ENCODE measurements around the gene SDCCAG8.
A peak's percentile ranks its signal among the peaks of the same experiment; 100 is the strongest.

SDCCAG8 gene

DNA sequence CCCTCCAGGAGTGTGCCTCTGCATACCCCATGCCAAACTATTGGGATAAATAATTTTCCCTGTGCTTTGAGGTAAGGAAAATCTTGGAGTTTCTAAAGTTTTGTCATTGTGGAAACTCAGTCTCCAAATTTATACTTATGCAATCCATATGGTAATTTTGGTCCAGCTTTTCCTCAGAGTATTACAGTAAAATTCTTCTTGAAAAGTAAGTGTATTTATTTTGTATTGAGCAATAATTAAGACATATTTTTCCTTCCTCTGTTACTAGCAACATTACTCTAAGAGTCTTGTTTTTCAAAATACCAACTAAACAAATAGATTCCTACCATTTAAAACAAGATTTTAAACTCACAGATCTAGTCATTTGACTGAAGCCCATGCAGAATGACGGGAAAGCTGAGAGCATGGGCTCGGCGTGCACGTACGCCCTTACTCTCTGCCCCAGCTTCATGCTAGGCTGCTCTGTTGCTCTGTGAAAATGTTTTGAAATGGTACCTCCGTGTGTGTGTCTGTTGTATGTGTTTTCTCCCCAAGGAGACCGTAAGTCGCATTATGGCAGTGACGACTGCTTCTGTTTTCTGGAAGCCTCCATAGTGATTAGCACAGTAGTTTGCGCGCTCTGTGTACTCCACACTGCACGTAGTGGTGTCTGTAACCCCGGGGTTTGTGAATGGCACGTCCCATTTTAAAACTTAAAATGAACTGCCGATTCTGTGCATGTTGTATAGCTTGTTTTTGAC lies 165.3 kb downstream of the SDCCAG8 start:
- DNase-seq (ENCODE audit: low read depth): no peak

DNA sequence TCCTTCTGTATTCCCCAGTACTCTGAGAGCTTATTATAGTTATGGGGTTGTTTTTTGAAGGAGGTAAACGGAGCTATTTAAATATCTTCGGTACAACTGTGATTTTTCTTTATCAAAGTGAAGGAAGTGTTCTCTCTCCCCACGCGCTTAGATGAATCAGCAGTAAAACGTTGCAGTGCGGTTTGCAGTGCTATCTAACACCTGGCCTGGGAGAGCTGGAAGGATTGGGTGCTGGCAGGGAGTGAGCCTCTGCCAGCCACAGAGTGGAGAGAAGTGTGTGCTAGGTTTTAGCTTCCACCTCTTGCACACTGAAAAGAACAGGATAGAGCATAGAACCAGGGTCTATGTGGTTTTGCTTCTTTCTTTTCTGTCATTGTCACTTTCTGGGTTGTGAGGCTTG lies 165.9 kb downstream of the SDCCAG8 start:
- DNase-seq (ENCODE audit: low read depth): no peak

DNA sequence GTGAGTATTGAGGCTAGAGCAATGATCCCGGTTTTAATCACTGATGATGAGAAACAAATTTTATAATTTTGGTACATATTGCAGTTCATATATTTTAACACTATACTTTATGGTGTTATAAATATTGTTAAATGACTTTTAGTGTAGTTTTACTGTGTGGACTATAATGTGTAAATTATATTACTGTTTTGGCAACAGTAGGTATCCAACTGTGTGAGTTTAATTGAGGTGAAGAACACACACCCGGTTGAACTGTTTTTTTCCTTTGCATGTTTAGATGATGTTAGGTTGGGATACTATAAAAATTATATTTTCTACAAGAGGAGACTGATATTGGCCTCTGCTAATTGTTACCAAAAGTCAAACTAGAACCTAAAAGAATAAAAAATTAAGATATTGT lies 166.5 kb downstream of the SDCCAG8 start:
- no peak for DNase-seq (ENCODE audit: low read depth)

- no peak for DNase-seq (ENCODE audit: low read depth)
Observed at GRCh38 chr1:243428084-243428483, 172.2 kb downstream of the SDCCAG8 start.

DNA sequence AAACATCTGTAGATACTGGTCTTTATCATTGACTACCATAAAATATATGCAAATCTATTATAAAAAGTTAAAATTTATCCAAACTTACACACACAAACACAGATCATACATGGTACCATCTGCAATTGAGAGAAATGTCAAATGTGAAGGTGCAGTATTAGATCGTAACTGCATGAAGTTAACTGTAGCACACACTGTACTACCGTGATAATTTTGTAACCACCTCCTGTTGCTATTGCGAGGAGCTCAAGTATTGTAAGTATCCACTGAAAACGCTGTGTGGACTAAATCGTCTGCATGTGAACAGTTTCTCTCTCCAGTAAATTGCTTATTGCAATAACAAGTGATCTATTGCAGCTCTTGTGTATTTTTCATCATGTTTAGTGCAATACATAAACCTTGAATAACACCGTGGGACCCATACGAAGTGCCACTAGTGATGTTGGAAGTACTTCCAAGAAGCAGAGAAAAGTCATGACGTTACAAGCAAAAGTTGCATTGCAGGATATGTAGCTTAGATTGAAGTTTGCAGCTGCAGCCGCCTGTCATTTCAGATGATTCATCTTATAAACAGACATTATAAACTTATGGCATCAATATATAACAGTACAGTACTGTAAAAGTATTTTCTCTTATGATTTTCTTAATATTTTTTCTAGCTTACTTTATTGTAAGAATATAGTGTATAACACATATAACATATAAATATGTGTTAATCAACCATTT lies 172.9 kb downstream of the SDCCAG8 start:
- DNase-seq (ENCODE audit: low read depth): no peak

- DNase-seq (ENCODE audit: low read depth): no peak
Observed at GRCh38 chr1:243431591-243431990, 175.8 kb downstream of the SDCCAG8 start.

GRCh38 chr1:243432136-243432535 lies 176.3 kb downstream of the SDCCAG8 start:
- no peak for DNase-seq (ENCODE audit: low read depth)

DNA sequence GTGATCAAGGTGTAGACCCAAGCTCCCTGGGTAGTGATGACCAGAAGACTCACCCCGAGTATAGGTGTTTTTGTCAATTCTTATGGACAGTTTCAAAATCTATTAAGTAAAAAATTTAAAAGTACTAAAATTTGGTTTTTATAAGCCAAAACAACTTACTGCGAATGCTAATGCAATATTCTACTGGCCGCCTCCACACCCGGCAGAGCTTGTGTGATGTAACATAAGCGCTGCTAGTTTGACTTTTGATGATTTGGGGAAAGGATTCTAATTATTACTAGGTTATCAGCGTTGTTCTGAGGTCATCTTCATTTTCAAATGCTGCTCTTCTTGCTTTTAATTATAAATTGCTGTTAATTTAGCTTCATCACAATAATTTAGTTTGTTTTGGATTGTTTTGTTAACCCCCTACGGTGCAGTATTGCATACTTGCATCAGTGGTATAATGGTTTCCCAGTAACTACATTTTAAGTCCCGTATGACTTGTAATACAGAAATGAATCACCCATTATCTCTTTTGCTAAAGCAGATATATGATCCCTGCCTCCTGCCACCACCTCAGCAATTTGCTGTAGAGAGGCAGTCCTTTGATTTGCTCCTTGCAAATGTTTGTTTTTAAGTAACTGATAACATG lies 178.0 kb downstream of the SDCCAG8 start:
- no peak for DNase-seq (ENCODE audit: low read depth)

DNA sequence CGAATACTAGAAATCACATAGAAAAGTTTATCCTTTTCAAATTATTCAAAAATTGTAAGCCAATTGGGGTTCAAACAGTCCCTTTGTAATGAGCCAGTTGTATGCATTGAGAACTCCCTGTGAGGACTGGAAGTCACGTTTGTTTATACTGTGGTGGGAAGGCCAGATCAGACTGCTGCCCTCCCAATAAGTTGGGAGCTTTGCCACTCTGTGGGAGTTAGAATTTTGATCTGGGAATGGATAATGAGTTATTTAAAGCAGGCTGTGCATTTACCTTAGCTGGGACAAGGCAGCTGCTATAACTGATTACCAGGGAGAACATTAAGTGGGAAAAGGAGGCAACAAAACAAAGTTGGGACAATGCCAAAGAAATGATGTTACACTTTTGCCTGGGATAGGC lies 178.8 kb downstream of the SDCCAG8 start:
- no peak for DNase-seq (ENCODE audit: low read depth)

- no peak for DNase-seq (ENCODE audit: low read depth)
Observed at GRCh38 chr1:243435836-243436235, 180.0 kb downstream of the SDCCAG8 start.

GRCh38 chr1:243438146-243438545 lies 182.3 kb downstream of the SDCCAG8 start:
- no peak for DNase-seq (ENCODE audit: low read depth)

DNA sequence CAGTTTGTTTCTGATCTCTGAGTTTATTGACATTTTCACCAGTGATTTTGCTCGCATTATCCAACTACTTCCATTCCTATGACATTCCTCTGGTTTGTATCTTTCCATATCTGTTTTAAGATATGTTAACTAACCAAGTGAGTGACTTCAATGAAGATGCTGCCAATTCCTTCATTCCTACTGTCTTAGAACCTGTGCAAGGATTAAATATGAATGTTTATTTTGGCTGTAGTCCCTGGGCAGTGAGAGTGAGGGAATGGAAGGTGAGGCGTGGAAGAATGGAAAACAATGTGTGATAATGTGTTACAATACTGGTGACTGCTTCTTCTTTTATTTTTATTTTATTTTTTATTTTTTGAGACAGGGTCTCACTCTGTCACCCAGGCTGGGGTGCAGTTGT lies 183.0 kb downstream of the SDCCAG8 start:
- no peak for DNase-seq (ENCODE audit: low read depth)

GRCh38 chr1:243440406-243440805 lies 184.6 kb downstream of the SDCCAG8 start:
- no peak for DNase-seq (ENCODE audit: low read depth)

GRCh38 chr1:243441601-243442000 lies 185.8 kb downstream of the SDCCAG8 start:
- DNase-seq (ENCODE audit: low read depth): no peak

GRCh38 chr1:243443557-243443956 lies 187.7 kb downstream of the SDCCAG8 start:
- DNase-seq (ENCODE audit: low read depth): no peak

DNA sequence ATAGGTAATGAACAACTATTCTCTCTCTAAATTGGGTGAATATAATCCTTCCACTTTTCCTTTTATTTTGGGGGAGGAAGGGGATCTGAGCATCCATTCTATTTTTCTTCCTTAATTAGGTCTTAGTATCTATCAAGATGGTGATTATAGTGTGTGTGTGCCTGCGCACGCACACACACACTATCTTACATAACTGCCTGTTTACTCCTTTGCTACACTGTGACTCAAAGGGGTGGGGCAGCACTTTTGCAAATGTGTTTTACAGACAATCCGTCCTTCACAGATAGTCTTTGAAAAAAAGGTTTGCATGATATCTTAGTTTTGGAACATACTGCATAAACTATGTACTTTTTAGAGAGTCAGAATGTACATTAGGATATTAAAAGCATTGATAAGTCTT lies 191.5 kb downstream of the SDCCAG8 start:
- peak; percentile 24 for DNase-seq (ENCODE audit: low read depth)

GRCh38 chr1:243447844-243448243 lies 192.0 kb downstream of the SDCCAG8 start:
- no peak for DNase-seq (ENCODE audit: low read depth)

- DNase-seq (ENCODE audit: low read depth): no peak
Observed at GRCh38 chr1:243449373-243449772, 193.5 kb downstream of the SDCCAG8 start.

- no peak for DNase-seq (ENCODE audit: low read depth)
Observed at GRCh38 chr1:243452092-243452491, 196.3 kb downstream of the SDCCAG8 start.

DNA sequence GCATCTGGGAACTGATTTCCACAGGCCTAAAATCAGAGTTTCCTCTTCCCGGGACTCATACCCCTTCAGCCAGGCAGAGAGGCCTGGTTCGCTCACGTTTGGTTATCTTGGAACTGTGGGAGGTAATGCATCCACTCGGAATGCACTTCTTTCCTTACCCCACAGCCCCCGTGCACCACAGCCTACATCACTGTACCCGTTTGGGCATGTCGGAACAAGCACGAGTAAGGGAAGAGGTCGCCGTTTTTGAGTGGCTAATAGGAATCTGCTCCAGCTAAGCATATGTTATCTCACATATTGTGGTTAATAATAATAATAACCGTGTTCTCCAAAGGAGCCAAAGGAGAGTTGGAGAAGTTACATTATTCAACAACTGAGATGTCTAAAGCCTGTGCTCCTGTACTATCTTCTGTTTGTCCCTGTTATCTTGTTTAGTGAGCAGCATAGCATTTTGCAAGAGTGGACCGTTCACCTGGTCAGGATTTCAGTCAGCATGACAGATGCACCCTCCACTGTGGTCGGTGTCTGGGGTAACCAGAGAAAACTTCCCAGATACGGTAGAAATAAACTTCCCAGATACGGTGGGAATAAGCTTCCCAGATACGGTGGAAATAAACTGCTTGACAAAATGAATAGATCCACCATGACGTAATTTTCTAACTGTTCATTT lies 198.6 kb downstream of the SDCCAG8 start:
- no peak for DNase-seq (ENCODE audit: low read depth)

DNA sequence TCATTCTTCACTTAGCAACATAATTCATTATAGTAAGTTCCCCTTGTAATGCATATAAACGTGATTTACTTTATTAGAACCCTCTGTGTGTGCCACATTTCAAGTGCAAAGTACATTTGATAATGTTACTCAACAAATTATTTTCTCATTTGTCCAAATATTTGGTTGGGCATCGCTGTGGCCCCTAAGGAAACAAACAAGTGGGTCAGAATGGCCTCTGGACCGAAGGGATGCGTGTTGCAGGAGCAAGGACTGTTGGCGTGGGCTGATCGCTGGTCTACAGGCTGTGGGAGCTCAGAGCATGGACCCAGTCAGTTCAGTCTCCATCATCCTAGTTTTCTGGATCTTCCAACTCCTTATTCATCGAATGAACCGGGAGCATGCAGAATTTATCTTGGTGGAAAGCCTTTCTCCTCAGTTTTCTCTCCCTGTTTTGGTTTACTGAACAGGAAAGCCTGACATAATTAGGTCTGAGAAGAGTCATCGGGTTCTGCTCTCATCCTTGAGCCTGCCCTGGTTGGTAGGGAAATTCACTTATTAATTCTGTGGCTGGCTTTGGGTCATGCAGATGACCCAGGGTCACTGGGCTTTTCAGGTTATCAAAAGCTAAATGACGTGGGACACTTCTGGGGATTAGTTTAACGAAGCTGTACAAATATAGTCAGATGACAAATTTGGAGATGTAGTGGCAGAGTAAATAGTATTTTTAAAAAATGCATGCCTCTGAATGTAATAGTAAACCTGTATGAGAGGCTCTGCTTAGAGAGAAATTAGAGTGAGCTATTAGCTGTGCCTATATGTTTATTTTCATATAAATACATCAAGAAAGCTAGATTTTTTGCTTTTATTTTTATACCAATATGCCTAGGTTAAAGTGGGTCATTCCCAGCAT lies 200.2 kb downstream of the SDCCAG8 start:
- no peak for DNase-seq (ENCODE audit: low read depth)

All from CMK (cell line).